AG09319 (cell line): ENCODE measurements around the gene CAVIN1.
"Not testable (repeated sequence)": the region's sequence is repeated elsewhere in the genome, so short reads cannot be mapped to it uniquely, and the experiment has no call there.

ENCODE experiments used
- DNase-seq: peaks from one replicate; pipeline ENCODE4 v3.0.0-alpha.2; 2010; ENCODE audit warnings: low read depth; ENCODE audit errors: extremely low read depth
- CTCF ChIP-seq: IDR thresholded peaks from 2 replicates; pipeline ENCODE4 v1.5.1; 2011; ENCODE audit warnings: low read depth, mild to moderate bottlenecking, inconsistent platforms, low read length, moderate library complexity

The CAVIN1 gene

GRCh38 chr17:42399948-42400843, 22.9 kb downstream of the CAVIN1 start:
- TF ChIP-seq CTCF = no peak

GRCh38 chr17:42399121-42399520, 23.9 kb downstream of the CAVIN1 start:
- no peak for TF ChIP-seq CTCF
- DNase-seq = no peak

More at GRCh38 chr17:42399948-42400843, 22.9 kb downstream of the CAVIN1 start:
- no peak for DNase-seq

- DNase-seq = not testable (repeated sequence)
These were observed 27.5 kb downstream of the CAVIN1 start for GRCh38 chr17:42395601-42396000.

GRCh38 chr17:42394838-42395237, 28.2 kb downstream of the CAVIN1 start:
- no peak for TF ChIP-seq CTCF
- DNase-seq = no peak

- DNase-seq = no peak
- no peak for TF ChIP-seq CTCF
These were observed 30.2 kb downstream of the CAVIN1 start for GRCh38 chr17:42392692-42393415.

- not testable (repeated sequence) for DNase-seq
These were observed 31.6 kb downstream of the CAVIN1 start for GRCh38 chr17:42391439-42391838.

GRCh38 chr17:42389899-42390298, 33.2 kb downstream of the CAVIN1 start:
- no peak for DNase-seq
- no peak for TF ChIP-seq CTCF

- DNase-seq = no peak
- no peak for TF ChIP-seq CTCF
These were observed 34.0 kb downstream of the CAVIN1 start for GRCh38 chr17:42389135-42389417.
